ENCODE data around the gene MED13L.

DNA sequence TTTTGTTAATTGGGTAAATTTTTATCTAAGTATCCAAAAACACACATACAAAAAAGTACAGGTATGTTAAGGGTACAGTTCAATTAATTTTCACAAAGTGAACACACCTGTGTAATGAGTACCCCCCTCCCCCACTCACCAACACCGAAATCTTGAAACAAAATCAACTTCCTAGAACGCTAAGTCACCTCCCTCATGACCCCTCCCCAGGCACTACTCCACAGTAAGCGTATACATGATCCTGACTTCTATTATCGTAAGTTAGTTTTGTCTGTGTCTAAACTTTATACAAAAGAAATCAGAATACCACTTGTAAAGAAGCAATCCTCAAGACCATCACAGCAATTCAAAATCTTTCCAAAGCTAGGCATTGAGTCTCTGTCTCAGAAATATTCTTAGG, 100.5 kb downstream of the MED13L start:
- TF ChIP-seq SUZ12 (IDR thresholded peaks at IDR 0.05) = no peak
- TF ChIP-seq SP1 (IDR thresholded peaks at IDR 0.05) = no peak
- TF ChIP-seq TARDBP (IDR thresholded peaks at IDR 0.05) = no peak
- TF ChIP-seq ARNT (IDR thresholded peaks at IDR 0.05) = no peak
- TF ChIP-seq BHLHE40 (IDR thresholded peaks at IDR 0.05; ENCODE audit: borderline replicate concordance) = no peak
- TF ChIP-seq ELF4 (IDR thresholded peaks at IDR 0.05) = no peak
- TF ChIP-seq LEF1 (IDR thresholded peaks at IDR 0.05; ENCODE audit: borderline replicate concordance) = no peak
- TF ChIP-seq, protein P1, sequence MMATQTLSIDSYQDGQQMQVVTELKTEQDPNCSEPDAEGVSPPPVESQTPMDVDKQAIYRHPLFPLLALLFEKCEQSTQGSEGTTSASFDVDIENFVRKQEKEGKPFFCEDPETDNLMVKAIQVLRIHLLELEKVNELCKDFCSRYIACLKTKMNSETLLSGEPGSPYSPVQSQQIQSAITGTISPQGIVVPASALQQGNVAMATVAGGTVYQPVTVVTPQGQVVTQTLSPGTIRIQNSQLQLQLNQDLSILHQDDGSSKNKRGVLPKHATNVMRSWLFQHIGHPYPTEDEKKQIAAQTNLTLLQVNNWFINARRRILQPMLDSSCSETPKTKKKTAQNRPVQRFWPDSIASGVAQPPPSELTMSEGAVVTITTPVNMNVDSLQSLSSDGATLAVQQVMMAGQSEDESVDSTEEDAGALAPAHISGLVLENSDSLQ (IDR thresholded peaks at IDR 0.05) = no peak
- no peak for TF ChIP-seq FOXA1 (IDR thresholded peaks at IDR 0.05)
- no peak for TF ChIP-seq L3MBTL2 (conservative IDR thresholded peaks at IDR 0.05)
- no peak for TF ChIP-seq FOXM1 (IDR thresholded peaks at IDR 0.05; ENCODE audit: borderline replicate concordance)

Data from HEK293T (cell line).